HG03039 (cell line): Measurements from ENCODE around the gene ZNF70.
"Not testable (repeated sequence)": the region's sequence is repeated elsewhere in the genome, so short reads cannot be mapped to it uniquely, and the experiment has no call there.

Source experiments
- ATAC-seq: cut with Tn5 transposase; IDR thresholded peaks from one replicate; pipeline ENCODE4 v1.9.1; 2021; ENCODE audit warnings: mild to moderate bottlenecking, moderate library complexity; ENCODE audit not compliant: unreplicated experiment

Gene ZNF70

GRCh38 chr22:23760056-23760455 lies 9.1 kb upstream of the ZNF70 start:
- no peak for ATAC-seq

GRCh38 chr22:23759566-23759965 lies 8.7 kb upstream of the ZNF70 start:
- no peak for ATAC-seq

- no peak for ATAC-seq
These were observed 6.0 kb upstream of the ZNF70 start for GRCh38 chr22:23756891-23757290.

GRCh38 chr22:23755711-23756110 lies 4.8 kb upstream of the ZNF70 start:
- ATAC-seq = no peak

DNA sequence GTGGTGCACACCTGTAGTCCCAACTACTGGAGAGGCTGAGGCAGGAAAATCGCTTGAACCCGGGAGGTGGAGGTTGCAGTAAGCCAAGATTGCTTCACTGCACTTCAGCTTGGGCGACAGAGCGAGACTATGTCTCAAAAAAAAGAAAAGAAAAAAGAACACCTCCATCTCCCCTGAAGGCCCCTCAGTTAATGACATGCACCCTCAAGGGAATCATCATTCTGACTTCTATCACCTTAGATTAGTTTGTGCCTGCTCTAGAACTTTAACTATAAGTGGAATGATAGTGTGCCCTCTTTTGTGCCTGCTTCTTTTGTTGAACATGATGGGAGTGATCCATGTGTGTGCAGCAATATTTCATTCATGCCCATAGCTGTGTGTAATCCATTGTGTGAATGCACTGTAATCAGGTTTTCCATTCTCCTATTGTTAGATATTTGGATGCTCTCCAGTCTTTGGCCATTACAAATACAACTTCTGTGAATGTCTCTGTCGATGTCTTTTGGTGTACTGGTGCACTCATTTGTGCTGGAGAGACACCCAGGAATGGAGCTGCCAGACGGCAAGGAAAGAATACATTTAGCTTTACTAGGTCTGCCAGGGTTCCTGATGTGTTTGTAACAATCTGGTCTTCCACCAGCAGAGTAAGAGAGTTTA lies 4.2 kb upstream of the ZNF70 start:
- ATAC-seq = no peak

DNA sequence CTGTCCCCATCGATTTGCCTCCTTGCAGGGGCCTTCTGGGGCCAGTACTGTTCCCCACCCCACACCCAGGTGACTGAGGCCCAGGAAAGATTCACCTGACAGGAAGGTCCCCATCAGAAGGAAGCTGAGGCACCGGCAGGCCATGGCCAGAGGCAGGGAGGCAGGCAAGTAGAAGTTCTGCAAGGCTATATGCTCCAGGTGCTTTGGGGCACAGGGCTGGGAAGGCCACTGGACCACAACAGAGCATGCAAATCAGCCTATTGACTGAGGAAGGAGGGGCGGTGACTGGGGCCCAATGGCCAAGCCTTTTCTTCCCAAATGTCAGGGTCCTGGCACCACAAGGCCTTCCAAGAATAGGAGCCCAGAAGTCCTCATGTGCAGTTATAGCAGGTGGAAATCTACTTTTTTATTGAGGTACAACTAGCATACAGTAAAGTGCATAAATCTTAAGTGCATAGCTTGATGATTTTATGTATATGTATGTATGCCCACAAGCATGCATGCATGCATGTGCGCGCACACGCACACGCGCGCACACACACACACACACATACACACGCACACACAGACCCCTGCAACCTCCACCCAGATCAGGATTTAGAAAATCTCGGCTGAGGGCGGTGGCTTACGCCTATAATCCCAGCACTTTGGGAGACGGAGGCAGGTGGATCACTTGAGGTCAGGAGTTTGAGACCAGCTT lies 3.5 kb upstream of the ZNF70 start, which contains the start of gene VPREB3:
TSS of gene VPREB3 (minus strand) at position 206 of the 700 bp plus-strand sequence. CDS start at position 144, 62 bp downstream.
- no peak for ATAC-seq

- ATAC-seq = no peak
These were observed 2.5 kb upstream of the ZNF70 start for GRCh38 chr22:23753385-23753784.

DNA sequence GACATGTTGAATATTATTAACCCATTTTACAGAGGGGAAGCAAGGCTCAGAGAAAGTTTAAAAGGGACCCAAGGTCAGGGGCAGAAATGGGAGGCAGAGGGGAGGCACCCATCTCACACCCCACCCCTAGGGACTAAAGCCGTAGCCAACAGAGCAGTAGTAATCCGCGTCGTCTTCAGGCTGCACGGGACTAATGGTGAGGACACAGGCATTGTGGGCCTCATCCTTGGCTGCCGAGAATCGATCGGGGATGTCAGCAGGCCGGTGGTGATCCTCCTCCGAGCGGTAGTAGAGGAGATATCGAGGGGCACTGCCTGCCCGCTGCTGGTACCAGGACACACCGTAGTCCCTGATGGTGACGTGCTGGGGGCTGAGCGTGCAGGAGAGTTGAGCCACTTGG lies 1.8 kb upstream of the ZNF70 start:
- ATAC-seq = no peak

DNA sequence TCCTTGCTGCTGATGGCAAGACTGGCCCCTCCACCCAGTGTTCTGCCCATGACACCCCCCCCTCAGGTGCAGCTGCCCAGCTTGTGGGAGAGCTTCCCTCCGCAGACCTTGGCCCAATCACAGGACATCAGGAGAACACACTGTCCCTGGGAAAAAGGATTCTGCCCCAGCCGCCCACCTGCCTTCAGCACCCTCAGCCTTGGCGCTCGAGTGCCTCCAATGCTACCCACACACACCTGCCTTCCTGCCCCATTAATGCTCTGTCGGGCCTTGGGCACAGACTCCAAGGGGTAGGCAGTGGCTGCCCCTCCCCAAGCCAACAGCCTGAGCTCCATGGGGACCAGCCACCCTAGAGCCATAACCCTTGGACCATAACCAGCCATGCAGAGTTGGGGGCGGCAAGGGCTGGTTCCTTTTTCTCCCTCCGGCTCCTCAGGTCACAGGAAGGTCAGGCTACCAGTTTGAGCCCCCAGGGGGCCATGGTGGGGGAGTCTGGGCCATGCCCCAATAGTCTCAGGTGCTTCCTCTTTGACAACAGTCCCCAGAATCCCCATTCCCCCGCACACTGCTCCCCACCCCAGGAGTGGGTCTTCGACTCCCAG lies 1.3 kb upstream of the ZNF70 start:
- no peak for ATAC-seq

DNA sequence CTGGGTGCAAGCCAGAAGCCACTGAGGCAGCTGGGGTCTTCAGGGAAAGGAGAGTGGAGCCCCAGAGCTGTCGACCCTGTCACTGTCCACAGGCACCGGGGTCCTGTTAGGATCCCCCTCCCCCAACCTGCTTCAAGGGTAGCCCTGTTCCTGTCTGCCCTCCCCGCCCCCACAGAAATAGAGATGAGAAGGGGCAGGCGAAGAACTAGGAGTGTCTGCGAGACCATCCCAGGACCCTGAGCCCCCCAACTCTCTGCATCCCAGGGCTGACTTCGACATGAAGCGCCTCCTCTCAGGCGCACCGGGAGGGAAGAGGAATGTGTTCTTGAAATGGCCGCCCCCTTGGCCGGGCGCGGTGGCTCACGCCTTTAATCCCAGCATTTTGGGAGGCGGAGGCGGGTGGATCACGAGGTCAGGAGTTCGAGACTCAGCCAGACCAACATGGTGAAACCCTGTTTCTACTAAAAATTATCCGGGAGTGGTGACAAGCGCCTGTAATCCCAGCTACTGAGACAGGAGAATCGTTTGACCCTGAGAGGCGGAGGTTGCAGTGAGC lies 607 bp upstream of the ZNF70 start:
- ATAC-seq = peak; percentile 21

DNA sequence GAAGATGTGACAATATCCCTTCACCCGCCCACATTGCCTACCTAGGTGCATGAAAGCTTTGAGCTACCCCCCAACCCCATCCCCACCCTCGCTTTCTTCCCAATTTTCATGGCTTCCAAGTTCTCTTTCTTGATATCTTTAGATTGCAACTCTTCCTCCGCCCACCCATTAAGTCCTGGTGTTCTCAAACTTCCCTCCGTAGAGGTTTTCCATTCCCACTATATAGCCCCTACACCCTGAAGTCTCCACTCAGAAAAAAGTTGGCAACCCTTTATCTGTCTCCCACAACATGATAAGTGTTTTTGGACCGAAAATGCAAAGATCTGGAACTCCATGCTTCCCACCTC lies 572 bp downstream of the ZNF70 start:
- ATAC-seq = no peak

- ATAC-seq = no peak
These were observed 1.0 kb downstream of the ZNF70 start for GRCh38 chr22:23749841-23750301.

GRCh38 chr22:23745791-23746190 lies 5.1 kb downstream of the ZNF70 start:
- ATAC-seq = no peak

DNA sequence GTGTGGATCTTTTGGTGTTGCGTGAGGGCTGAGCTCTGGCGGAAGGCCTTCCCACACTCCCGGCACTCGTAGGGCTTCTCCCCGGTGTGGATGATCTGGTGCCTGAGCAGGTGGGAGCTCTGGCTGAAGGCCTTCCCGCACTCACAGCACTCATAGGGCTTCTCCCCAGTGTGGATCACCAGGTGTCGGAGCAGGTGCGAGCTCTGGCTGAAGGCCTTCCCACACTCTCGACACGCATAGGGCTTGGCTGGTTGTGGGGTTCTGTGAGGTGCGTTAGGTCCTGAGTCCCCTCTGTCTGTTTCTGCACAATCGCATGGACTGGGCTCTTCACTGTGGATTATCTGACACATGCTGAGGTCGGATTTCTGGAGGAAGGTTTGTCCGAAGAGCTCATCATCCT lies 6.4 kb downstream of the ZNF70 start:
- no peak for ATAC-seq

DNA sequence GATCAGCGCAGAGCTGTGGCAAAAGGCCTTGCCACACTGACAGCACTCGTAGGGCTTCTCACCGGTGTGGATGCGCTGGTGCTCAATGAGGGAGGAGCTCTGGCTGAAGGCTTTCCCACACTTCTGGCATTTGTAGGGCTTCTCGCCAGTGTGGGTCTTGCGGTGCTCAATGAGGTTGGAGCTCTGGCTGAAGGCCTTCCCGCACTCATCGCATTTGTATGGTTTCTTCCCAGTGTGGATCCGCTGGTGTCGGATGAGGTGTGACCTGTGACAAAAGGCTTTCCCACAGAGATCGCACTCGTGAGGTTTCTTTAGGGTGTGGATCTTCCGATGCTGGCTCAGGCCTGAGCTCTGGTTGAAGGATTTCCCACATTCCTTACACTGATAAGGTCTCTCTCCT lies 6.9 kb downstream of the ZNF70 start:
- no peak for ATAC-seq

DNA sequence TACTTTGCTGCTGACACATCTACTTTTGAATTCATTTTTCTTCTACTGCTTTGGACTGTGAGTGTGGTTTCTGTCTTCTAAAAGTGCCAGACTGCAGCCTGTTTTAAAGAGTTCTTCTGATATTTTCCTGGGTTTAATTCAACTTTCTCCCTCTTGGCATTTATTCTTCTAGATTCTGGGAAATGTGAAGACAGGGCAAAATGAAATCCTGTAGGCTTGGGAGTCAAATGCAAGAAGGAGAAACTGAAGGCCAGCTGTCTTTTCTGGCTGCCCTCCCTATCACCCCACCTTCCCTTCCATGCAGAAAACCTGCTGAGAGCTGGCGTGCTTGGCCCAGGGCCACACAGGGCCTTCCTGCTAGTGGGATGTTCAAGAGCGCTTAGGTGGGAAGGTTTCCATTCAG lies 7.6 kb downstream of the ZNF70 start:
- ATAC-seq = no peak

DNA sequence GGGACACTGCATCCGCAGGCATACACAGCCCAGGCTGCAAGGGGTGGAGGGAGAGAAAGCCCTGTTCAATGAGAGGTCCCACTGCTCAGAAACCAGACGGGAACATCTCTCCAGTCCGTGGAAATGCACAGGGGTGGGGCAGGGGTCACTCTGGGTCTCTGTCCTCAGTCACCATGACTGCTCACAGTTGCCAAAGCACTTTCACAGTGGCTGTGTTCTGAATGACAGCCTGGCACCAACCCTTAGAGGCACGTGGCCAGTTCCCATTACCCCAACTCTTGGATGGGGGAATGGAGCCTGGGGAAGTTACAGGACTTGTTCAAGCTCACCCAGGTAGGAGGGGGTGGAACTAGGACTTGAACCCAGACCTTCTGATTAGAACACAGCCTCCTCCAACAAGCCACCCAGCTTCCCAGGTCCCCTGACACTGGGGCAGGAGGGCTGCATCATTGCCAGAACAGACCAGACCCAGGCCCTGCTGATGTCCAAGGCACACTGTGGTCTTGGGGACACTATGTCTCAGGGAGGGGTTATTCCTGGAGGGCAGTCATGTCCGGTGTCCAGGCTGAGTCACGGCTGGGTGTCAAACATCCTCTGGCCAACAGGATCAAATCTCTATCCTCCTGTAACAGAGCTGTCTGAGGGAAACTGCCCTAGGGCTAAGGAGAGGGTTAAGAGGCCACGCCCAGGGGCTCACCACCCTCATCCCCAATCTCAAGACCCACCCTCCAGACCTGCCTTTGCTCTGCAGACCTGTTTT lies 8.2 kb downstream of the ZNF70 start:
- ATAC-seq = no peak

DNA sequence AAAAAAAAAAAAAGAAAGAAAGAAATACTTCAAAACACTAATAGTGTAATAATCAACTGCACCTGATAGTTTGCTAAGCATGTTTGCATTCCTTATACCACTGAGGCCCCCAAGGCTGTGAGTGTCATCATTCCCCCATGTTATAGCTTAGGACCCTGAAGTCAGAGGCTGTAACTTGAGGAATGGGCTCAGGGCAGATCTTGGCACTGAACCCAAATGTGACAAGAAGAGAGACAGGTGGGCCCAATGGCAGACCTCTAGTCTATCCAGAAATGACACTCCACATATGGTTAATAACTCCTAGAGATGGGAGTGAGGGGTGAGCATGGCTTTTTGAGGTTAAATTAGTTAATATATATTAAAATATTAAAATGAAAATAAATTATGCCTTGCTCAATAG lies 13.2 kb downstream of the ZNF70 start:
- ATAC-seq = no peak

DNA sequence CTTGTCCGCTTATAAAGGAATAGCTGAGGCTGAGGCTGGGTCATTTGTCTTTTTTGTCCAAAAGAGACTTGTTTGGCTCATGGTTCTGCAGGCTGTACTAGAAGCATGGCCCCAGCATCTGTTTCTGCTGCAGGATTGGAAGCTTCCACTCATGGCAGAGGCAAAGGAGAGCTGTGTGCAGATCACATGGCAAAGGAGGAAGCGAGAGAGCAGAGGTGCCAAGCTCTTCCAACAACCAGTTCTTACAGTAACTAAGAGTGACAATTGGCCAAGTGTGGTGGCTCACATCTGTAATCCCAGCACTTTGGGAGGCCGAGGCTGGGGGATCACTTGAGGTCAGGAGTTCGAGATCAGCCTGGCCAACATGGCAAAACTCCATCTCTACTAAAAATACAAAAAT lies 22.8 kb downstream of the ZNF70 start:
- not testable (repeated sequence) for ATAC-seq

- ATAC-seq = no peak
These were observed 28.2 kb downstream of the ZNF70 start for GRCh38 chr22:23722724-23723123.

DNA sequence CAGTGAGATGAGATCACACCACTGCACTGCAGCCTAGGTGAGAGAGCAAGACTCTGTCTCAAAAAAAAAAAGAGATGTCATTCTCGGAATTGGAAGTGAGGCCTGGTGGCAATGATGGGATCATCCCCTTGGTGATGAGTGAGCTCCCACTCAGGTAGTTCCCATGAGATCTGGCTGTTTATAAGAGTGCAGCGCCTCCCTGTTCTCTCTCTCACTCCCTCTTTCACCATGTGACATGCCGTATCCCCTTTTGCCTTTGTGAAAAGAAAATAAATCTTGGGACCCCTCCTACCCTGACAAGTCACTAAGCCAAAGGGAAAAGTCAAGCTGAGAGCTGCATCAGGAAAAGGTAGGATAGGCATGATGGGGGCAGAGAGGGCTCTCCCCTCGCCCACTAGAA lies 28.8 kb downstream of the ZNF70 start:
- no peak for ATAC-seq
